Measurements from ENCODE around the gene TXNDC11. TPM values are rescaled to one million over a fixed set of nuclear protein-coding genes. Genes with fewer than 3 reads are reported as not detected.
"Not testable (repeated sequence)": the region's sequence is repeated elsewhere in the genome, so short reads cannot be mapped to it uniquely, and the experiment has no call there.

The TXNDC11 gene
- 10 to 100 TPM; 30.1 to 34.4 TPM for total RNA-seq

- POLR2A ChIA-PET = interaction anchor here (0.6 to 3.6 kb wide), 20 partner anchors 9 to 234 kb away, joined by 3 to 28 read pairs (median 4); partner anchors contain the start of genes GSPT1, LITAF, RSL1D1 and SNX29
- CTCF ChIA-PET = interaction anchor here (1.2 to 4.0 kb wide), 7 partner anchors 11 to 211 kb away, joined by 3 to 31 read pairs (median 4); partner anchors contain the start of gene ZC3H7A
- Mint-ChIP-seq H3K27ac (peak within 1 kb of the TSS; percentile 94), H3K4me1 (ENCODE audit: low read depth) (peaks cover 55% of the 10 kb centered on the region), H3K4me3 (peak within 1 kb of the TSS; percentile 87), H3K27me3 (ENCODE audit: low read depth) (no peaks in the 10 kb centered on the region), H3K36me3 (ENCODE audit: low read depth) (peaks cover 26% of the 10 kb centered on the region), H3K9me3 (ENCODE audit: insufficient read depth) (no peaks in the 10 kb centered on the region)
- DNase-seq (peak; percentile 99), ATAC-seq (peak; percentile 92)
These were observed at the start of gene TXNDC11 for GRCh38 chr16:11742536-11743307. TXNDC11 (minus strand) TSS chr16:11742857; CDS start chr16:11742730, 127 bp downstream.

- CTCF ChIA-PET = interaction anchor here (1.4 to 1.9 kb wide), 2 partner anchors 9 kb away, joined by 6 read pairs; no protein-coding TSS in a partner anchor
- ATAC-seq (no peak), DNase-seq (no peak)
- Mint-ChIP-seq H3K27ac (peak overlapping the region; percentile 62), H3K9me3 (ENCODE audit: insufficient read depth) (no peaks in the 10 kb centered on the region), H3K36me3 (ENCODE audit: low read depth) (peaks cover 45% of the 10 kb centered on the region), H3K27me3 (ENCODE audit: low read depth) (no peaks in the 10 kb centered on the region), H3K4me3 (no peak overlapping the region), H3K4me1 (ENCODE audit: low read depth) (peaks cover 74% of the 10 kb centered on the region)
- POLR2A ChIA-PET = interaction anchor here (0.9 to 9.5 kb wide), 4 partner anchors 7 to 49 kb away, joined by 3 to 149 read pairs (median 4); partner anchors contain the start of gene TXNDC11
These were observed 48.6 kb upstream of the TXNDC11 start for GRCh38 chr16:11791144-11791828.

DNA sequence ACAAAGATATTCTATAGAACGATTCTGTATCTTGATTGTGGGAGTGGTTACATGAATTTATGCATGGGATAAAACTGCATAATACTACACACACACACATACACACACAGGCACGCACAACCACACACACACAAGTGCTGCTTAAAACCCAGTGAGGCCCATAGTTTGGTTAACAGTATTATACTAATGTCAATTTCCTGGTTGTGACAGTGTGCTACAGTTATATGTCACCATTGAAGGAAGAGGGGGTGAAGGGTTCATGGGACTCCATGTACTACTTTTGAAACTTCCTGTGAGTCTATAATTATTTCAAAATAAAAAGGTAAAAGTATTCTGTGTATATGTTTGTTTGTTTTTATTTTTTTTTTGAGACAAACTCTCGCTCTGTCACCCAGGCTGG is 46.3 kb upstream of the TXNDC11 start:
- POLR2A ChIA-PET = interaction anchor here (10.3 kb wide), 1 partner anchor 7 kb away, joined by 149 read pairs; the partner anchor contains the start of gene ZC3H7A
- no peak overlapping the region for H3K4me3 Mint-ChIP-seq
- no peaks in the 10 kb centered on the region for H3K9me3 Mint-ChIP-seq (ENCODE audit: insufficient read depth)
- peaks cover 64% of the 10 kb centered on the region for H3K4me1 Mint-ChIP-seq (ENCODE audit: low read depth)
- ATAC-seq (no peak), DNase-seq (no peak)
- H3K27me3 Mint-ChIP-seq (ENCODE audit: low read depth) = no peaks in the 10 kb centered on the region
- H3K36me3 Mint-ChIP-seq (ENCODE audit: low read depth) = peaks cover 24% of the 10 kb centered on the region
- H3K27ac Mint-ChIP-seq = peak overlapping the region; percentile 37
- CTCF ChIA-PET = no interaction called here

GRCh38 chr16:11784980-11785599 is 42.4 kb upstream of the TXNDC11 start:
- ATAC-seq; DNase-seq; H3K4me3 Mint-ChIP-seq; H3K27ac Mint-ChIP-seq; H3K27me3 Mint-ChIP-seq (ENCODE audit: low read depth); H3K9me3 Mint-ChIP-seq (ENCODE audit: insufficient read depth): not testable (repeated sequence)
- peaks cover 63% of the 10 kb centered on the region for H3K4me1 Mint-ChIP-seq (ENCODE audit: low read depth)
- H3K36me3 Mint-ChIP-seq (ENCODE audit: low read depth) = peaks cover 27% of the 10 kb centered on the region
- POLR2A ChIA-PET = interaction anchor here (0.7 to 10.3 kb wide), 4 partner anchors 11 to 48 kb away, joined by 3 to 149 read pairs (median 4); partner anchors contain the start of genes TXNDC11 and ZC3H7A
- CTCF ChIA-PET = interaction anchor here (1.9 to 8.4 kb wide), 2 partner anchors 12 to 42 kb away, joined by 6 to 124 read pairs; partner anchors contain the start of genes TXNDC11 and ZC3H7A

DNA sequence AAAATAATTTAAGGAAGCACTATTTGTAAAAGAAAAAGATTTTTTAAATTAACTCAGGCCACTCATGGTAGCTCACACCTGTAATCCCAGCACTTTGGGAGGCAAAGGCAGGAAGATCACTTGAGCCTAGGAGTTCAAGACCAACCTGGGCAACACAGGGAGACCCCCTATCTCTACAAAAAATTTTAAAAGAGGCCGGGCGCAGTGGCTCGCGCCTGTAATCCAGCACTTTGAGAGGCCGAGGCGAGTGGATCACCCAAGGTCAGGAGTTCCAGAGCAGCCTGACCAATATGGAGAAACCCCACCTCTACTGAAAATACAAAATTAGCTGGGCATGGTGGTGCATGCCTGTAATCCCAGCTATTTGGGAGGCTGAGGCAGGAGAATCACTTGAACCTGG is 41.7 kb upstream of the TXNDC11 start:
- H3K9me3 Mint-ChIP-seq (ENCODE audit: insufficient read depth); DNase-seq; ATAC-seq; H3K27me3 Mint-ChIP-seq (ENCODE audit: low read depth); H3K4me3 Mint-ChIP-seq: not testable (repeated sequence)
- ChIA-PET CTCF (interaction anchor here (0.8 to 8.4 kb wide), 2 partner anchors 8 to 13 kb away, joined by 3 to 124 read pairs; partner anchors contain the start of gene ZC3H7A), POLR2A (interaction anchor here (1.6 to 10.3 kb wide), 2 partner anchors 11 to 16 kb away, joined by 3 to 149 read pairs; partner anchors contain the start of gene ZC3H7A)
- H3K4me1 Mint-ChIP-seq (ENCODE audit: low read depth) = peaks cover 62% of the 10 kb centered on the region
- H3K36me3 Mint-ChIP-seq (ENCODE audit: low read depth) = peaks cover 26% of the 10 kb centered on the region
- peak overlapping the region; percentile 65 for H3K27ac Mint-ChIP-seq

- Mint-ChIP-seq H3K36me3 (ENCODE audit: low read depth) (peaks cover 28% of the 10 kb centered on the region), H3K27me3 (ENCODE audit: low read depth) (no peaks in the 10 kb centered on the region), H3K4me3 (peak overlapping the region; percentile 65), H3K4me1 (ENCODE audit: low read depth) (peaks cover 62% of the 10 kb centered on the region), H3K27ac (peak overlapping the region; percentile 91), H3K9me3 (ENCODE audit: insufficient read depth) (no peaks in the 10 kb centered on the region)
- ChIA-PET POLR2A (interaction anchor here (10.3 kb wide), 1 partner anchor 12 kb away, joined by 149 read pairs; the partner anchor contains the start of gene ZC3H7A), CTCF (interaction anchor here (0.8 to 8.4 kb wide), 2 partner anchors 8 to 13 kb away, joined by 3 to 124 read pairs; partner anchors contain the start of gene ZC3H7A)
- no peak for DNase-seq
- ATAC-seq = no peak
These were observed 41.3 kb upstream of the TXNDC11 start for GRCh38 chr16:11784038-11784369.

GRCh38 chr16:11783319-11784037 is 40.8 kb upstream of the TXNDC11 start:
- POLR2A ChIA-PET = interaction anchor here (0.6 to 10.3 kb wide), 3 partner anchors 12 to 451 kb away, joined by 4 to 149 read pairs (median 4); partner anchors contain the start of genes TXNDC11 and ZC3H7A
- ATAC-seq = peak; percentile 81
- peak; percentile 61 for DNase-seq
- CTCF ChIA-PET = interaction anchor here (0.8 to 8.4 kb wide), 3 partner anchors 9 to 14 kb away, joined by 3 to 124 read pairs (median 6); partner anchors contain the start of gene ZC3H7A
- no peaks in the 10 kb centered on the region for H3K9me3 Mint-ChIP-seq (ENCODE audit: insufficient read depth)
- H3K4me1 Mint-ChIP-seq (ENCODE audit: low read depth) = peaks cover 59% of the 10 kb centered on the region
- no peaks in the 10 kb centered on the region for H3K27me3 Mint-ChIP-seq (ENCODE audit: low read depth)
- peak overlapping the region; percentile 91 for H3K27ac Mint-ChIP-seq
- H3K4me3 Mint-ChIP-seq = peak overlapping the region; percentile 65
- H3K36me3 Mint-ChIP-seq (ENCODE audit: low read depth) = peaks cover 26% of the 10 kb centered on the region

DNA sequence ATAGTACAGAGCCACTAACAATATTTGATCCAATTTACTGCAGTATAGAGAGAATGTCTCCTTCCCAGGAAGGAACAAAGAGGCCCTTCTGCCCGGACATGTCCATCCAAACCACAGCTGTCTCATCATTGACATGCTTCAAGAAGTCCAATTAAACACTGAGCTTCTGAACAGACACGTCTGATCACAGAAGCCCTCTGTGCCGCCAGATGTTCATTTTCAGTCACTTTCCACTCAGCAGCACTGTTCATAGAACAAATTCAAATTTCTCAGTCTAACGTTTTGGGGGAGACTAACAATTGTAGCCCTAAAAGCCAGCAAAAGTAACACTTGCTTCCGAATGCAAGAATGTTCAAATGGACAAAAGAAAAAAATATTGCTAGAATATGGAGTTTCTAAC is 39.1 kb upstream of the TXNDC11 start:
- Mint-ChIP-seq H3K4me3 (no peak overlapping the region), H3K4me1 (ENCODE audit: low read depth) (peaks cover 44% of the 10 kb centered on the region), H3K9me3 (ENCODE audit: insufficient read depth) (no peaks in the 10 kb centered on the region), H3K27ac (peak overlapping the region; percentile 65), H3K36me3 (ENCODE audit: low read depth) (peaks cover 24% of the 10 kb centered on the region), H3K27me3 (ENCODE audit: low read depth) (no peaks in the 10 kb centered on the region)
- ChIA-PET CTCF (interaction anchor here (0.6 to 8.4 kb wide), 6 partner anchors 10 to 286 kb away, joined by 3 to 124 read pairs (median 5); partner anchors contain the start of gene ZC3H7A), POLR2A (interaction anchor here (0.7 to 10.3 kb wide), 5 partner anchors 8 to 98 kb away, joined by 4 to 149 read pairs (median 4); partner anchors contain the start of genes TXNDC11 and ZC3H7A)
- DNase-seq = no peak
- ATAC-seq = no peak

GRCh38 chr16:11780991-11781680 is 38.5 kb upstream of the TXNDC11 start:
- Mint-ChIP-seq H3K27ac (peak overlapping the region; percentile 66), H3K27me3 (ENCODE audit: low read depth) (no peaks in the 10 kb centered on the region), H3K36me3 (ENCODE audit: low read depth) (peaks cover 27% of the 10 kb centered on the region), H3K4me3 (no peak overlapping the region), H3K9me3 (ENCODE audit: insufficient read depth) (no peaks in the 10 kb centered on the region), H3K4me1 (ENCODE audit: low read depth) (peaks cover 38% of the 10 kb centered on the region)
- CTCF ChIA-PET = interaction anchor here (0.8 to 8.4 kb wide), 6 partner anchors 9 to 286 kb away, joined by 3 to 124 read pairs (median 4); partner anchors contain the start of gene ZC3H7A
- POLR2A ChIA-PET = interaction anchor here (0.7 to 10.3 kb wide), 4 partner anchors 9 to 97 kb away, joined by 4 to 149 read pairs (median 6); partner anchors contain the start of genes TXNDC11 and ZC3H7A
- ATAC-seq = no peak
- DNase-seq = no peak

GRCh38 chr16:11779074-11779473 is 36.4 kb upstream of the TXNDC11 start:
- ATAC-seq (no peak), DNase-seq (no peak)
- ChIA-PET CTCF (interaction anchor here (1.0 kb wide), 1 partner anchor 19 kb away, joined by 7 read pairs; the partner anchor contains the start of gene ZC3H7A), POLR2A (interaction anchor here (0.6 to 0.7 kb wide), 3 partner anchors 9 to 37 kb away, joined by 3 to 4 read pairs (median 3); partner anchors contain the start of gene TXNDC11)
- Mint-ChIP-seq H3K36me3 (ENCODE audit: low read depth) (peaks cover 41% of the 10 kb centered on the region), H3K4me3 (no peak overlapping the region), H3K27me3 (ENCODE audit: low read depth) (no peaks in the 10 kb centered on the region), H3K27ac (no peak overlapping the region), H3K9me3 (ENCODE audit: insufficient read depth) (no peaks in the 10 kb centered on the region), H3K4me1 (ENCODE audit: low read depth) (peaks cover 32% of the 10 kb centered on the region)
